ENCODE data around the gene ST6GALNAC3. TPM values are rescaled to one million over a fixed set of nuclear protein-coding genes. Genes with fewer than 3 reads are reported as not detected.
A peak's percentile ranks its signal among the peaks of the same experiment; 100 is the strongest.

The ST6GALNAC3 gene
- total RNA-seq, 1 donor from 2014 or later = 3.6 TPM

GRCh38 chr1:76352741-76353435 lies 278.3 kb downstream of the ST6GALNAC3 start:
- no peak for DNase-seq

- DNase-seq = no peak
Measured at GRCh38 chr1:76354236-76354635, 279.7 kb downstream of the ST6GALNAC3 start.

GRCh38 chr1:76366726-76367125 lies 292.2 kb downstream of the ST6GALNAC3 start:
- DNase-seq = no peak

GRCh38 chr1:76371941-76372340 lies 297.4 kb downstream of the ST6GALNAC3 start:
- DNase-seq = no peak

GRCh38 chr1:76374086-76374485 lies 299.5 kb downstream of the ST6GALNAC3 start:
- no peak for DNase-seq

GRCh38 chr1:76377247-76377646 lies 302.7 kb downstream of the ST6GALNAC3 start:
- no peak for DNase-seq

- no peak for DNase-seq
Measured at GRCh38 chr1:76379506-76379905, 305.0 kb downstream of the ST6GALNAC3 start.

- DNase-seq = peak; percentile 33
Measured at GRCh38 chr1:76381450-76382097, 307.0 kb downstream of the ST6GALNAC3 start.

- DNase-seq = no peak
Measured at GRCh38 chr1:76388261-76388660, 313.7 kb downstream of the ST6GALNAC3 start.

- DNase-seq = no peak
Measured at GRCh38 chr1:76390456-76390855, 315.9 kb downstream of the ST6GALNAC3 start.

GRCh38 chr1:76395059-76395458 lies 320.5 kb downstream of the ST6GALNAC3 start:
- DNase-seq = no peak

GRCh38 chr1:76402128-76402527 lies 327.6 kb downstream of the ST6GALNAC3 start:
- no peak for DNase-seq

GRCh38 chr1:76408303-76408702 lies 333.8 kb downstream of the ST6GALNAC3 start:
- no peak for DNase-seq

GRCh38 chr1:76410499-76410898 lies 336.0 kb downstream of the ST6GALNAC3 start:
- no peak for DNase-seq

- DNase-seq = no peak
Measured at GRCh38 chr1:76418531-76418930, 344.0 kb downstream of the ST6GALNAC3 start.

- DNase-seq = no peak
Measured at GRCh38 chr1:76419603-76420002, 345.1 kb downstream of the ST6GALNAC3 start.

- DNase-seq = peak; percentile 81
Measured at GRCh38 chr1:76425201-76426145, 350.9 kb downstream of the ST6GALNAC3 start.

GRCh38 chr1:76426606-76427005 lies 352.1 kb downstream of the ST6GALNAC3 start:
- no peak for DNase-seq

GRCh38 chr1:76428028-76428427 lies 353.5 kb downstream of the ST6GALNAC3 start:
- DNase-seq = no peak

- no peak for DNase-seq
Measured at GRCh38 chr1:76430531-76430930, 356.0 kb downstream of the ST6GALNAC3 start.

- no peak for DNase-seq
Measured at GRCh38 chr1:76433526-76433925, 359.0 kb downstream of the ST6GALNAC3 start.

GRCh38 chr1:76443217-76443616 lies 368.7 kb downstream of the ST6GALNAC3 start:
- DNase-seq = no peak

- no peak for DNase-seq
Measured at GRCh38 chr1:76444773-76445172, 370.2 kb downstream of the ST6GALNAC3 start.
